Liver (tissue), 3 donors: Measurements from ENCODE around the gene BRD4.

Source experiments
- GABPA ChIP-seq, 2 donors: IDR thresholded peaks in 1 of 2; conservative IDR thresholded peaks in 1 of 2; 2 replicates each; pipeline ENCODE4 v1.6.1; 2016; ENCODE audit warnings: antibody characterized with exemption in 2 of 2, mild to moderate bottlenecking in 1 of 2, moderate library complexity in 1 of 2
- TAF1 ChIP-seq: conservative IDR thresholded peaks from 2 replicates; pipeline ENCODE4 v1.6.1; 2016; ENCODE audit warnings: antibody characterized with exemption, mild to moderate bottlenecking
- YY1 ChIP-seq: IDR thresholded peaks from 2 replicates; pipeline ENCODE4 v1.6.1; 2016; ENCODE audit warnings: antibody characterized with exemption, mild to moderate bottlenecking
- TF ChIP-seq, protein P1 (sequence below): fragments of 150-350 bp; IDR thresholded peaks from 2 replicates; pipeline ENCODE4 v1.5.1; 2017; ENCODE audit warnings: improper control_type of control experiment, low read depth, low read length; ENCODE audit not compliant: missing input control
- TF ChIP-seq, protein P2 (sequence below): IDR thresholded peaks from 2 replicates; pipeline ENCODE4 v1.6.1; 2016; ENCODE audit warnings: antibody characterized with exemption, mild to moderate bottlenecking
- TF ChIP-seq, protein P3 (sequence below): IDR thresholded peaks from 2 replicates; pipeline ENCODE4 v1.6.1; 2016; ENCODE audit warnings: antibody characterized with exemption
- TF ChIP-seq, protein P4 (sequence below): IDR thresholded peaks from 2 replicates; pipeline ENCODE4 v1.6.1; 2016; ENCODE audit warnings: antibody characterized with exemption
- donor health status: healthy.
- donor health status: healthy.

DNA sequence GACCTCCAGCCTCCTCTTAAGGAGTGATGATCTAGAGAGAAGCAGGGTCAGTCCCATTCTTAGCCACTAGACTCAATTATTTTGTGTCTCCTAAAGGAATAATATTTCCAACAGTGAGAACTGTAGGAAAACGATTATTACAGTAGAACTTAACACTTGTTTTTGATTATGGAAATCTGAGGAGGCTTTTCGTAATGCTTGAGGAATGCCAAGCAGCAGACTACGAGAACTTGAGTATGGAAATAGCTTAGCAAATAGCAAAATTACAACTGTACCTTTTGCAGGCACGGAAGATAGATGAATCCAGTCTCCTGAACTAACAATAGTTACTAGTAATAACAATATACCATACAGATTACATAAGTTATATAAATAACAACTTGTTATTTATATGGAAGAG, 12.2 kb downstream of the BRD4 start:
- no peak for TF ChIP-seq GABPA (IDR thresholded peaks at IDR 0.05 in 1 of 2, conservative IDR thresholded peaks at IDR 0.05 in 1 of 2)
- no peak for TF ChIP-seq YY1
- TF ChIP-seq, protein P1, sequence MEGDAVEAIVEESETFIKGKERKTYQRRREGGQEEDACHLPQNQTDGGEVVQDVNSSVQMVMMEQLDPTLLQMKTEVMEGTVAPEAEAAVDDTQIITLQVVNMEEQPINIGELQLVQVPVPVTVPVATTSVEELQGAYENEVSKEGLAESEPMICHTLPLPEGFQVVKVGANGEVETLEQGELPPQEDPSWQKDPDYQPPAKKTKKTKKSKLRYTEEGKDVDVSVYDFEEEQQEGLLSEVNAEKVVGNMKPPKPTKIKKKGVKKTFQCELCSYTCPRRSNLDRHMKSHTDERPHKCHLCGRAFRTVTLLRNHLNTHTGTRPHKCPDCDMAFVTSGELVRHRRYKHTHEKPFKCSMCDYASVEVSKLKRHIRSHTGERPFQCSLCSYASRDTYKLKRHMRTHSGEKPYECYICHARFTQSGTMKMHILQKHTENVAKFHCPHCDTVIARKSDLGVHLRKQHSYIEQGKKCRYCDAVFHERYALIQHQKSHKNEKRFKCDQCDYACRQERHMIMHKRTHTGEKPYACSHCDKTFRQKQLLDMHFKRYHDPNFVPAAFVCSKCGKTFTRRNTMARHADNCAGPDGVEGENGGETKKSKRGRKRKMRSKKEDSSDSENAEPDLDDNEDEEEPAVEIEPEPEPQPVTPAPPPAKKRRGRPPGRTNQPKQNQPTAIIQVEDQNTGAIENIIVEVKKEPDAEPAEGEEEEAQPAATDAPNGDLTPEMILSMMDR: no peak
- no peak for TF ChIP-seq TAF1
- TF ChIP-seq, protein P2, sequence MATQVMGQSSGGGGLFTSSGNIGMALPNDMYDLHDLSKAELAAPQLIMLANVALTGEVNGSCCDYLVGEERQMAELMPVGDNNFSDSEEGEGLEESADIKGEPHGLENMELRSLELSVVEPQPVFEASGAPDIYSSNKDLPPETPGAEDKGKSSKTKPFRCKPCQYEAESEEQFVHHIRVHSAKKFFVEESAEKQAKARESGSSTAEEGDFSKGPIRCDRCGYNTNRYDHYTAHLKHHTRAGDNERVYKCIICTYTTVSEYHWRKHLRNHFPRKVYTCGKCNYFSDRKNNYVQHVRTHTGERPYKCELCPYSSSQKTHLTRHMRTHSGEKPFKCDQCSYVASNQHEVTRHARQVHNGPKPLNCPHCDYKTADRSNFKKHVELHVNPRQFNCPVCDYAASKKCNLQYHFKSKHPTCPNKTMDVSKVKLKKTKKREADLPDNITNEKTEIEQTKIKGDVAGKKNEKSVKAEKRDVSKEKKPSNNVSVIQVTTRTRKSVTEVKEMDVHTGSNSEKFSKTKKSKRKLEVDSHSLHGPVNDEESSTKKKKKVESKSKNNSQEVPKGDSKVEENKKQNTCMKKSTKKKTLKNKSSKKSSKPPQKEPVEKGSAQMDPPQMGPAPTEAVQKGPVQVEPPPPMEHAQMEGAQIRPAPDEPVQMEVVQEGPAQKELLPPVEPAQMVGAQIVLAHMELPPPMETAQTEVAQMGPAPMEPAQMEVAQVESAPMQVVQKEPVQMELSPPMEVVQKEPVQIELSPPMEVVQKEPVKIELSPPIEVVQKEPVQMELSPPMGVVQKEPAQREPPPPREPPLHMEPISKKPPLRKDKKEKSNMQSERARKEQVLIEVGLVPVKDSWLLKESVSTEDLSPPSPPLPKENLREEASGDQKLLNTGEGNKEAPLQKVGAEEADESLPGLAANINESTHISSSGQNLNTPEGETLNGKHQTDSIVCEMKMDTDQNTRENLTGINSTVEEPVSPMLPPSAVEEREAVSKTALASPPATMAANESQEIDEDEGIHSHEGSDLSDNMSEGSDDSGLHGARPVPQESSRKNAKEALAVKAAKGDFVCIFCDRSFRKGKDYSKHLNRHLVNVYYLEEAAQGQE: no peak
- TF ChIP-seq, protein P3, sequence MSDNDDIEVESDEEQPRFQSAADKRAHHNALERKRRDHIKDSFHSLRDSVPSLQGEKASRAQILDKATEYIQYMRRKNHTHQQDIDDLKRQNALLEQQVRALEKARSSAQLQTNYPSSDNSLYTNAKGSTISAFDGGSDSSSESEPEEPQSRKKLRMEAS: no peak
- TF ChIP-seq, protein P4, sequence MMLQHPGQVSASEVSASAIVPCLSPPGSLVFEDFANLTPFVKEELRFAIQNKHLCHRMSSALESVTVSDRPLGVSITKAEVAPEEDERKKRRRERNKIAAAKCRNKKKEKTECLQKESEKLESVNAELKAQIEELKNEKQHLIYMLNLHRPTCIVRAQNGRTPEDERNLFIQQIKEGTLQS: no peak
